SKM-1 treated with dmso at 0.1 percent for 144 hours (cell line): ENCODE results near the gene CHRM4.
"Not testable (repeated sequence)": the region's sequence is repeated elsewhere in the genome, so short reads cannot be mapped to it uniquely, and the experiment has no call there.

Experiments
- DNase-seq: peaks from one replicate; lab custom pipeline; 2025; ENCODE audit not compliant: unreplicated experiment; lab: John Stamatoyannopoulos, UW

CHRM4 gene

GRCh38 chr11:46382646-46383403 is 8.8 kb downstream of the CHRM4 start:
- DNase-seq, result no peak

- no peak for DNase-seq
Observed at GRCh38 chr11:46381819-46382645, 9.5 kb downstream of the CHRM4 start.

GRCh38 chr11:46381048-46381818 is 10.3 kb downstream of the CHRM4 start, which contains the start of gene MDK:
Gene MDK, plus strand, starts transcription at chr11:46381669. Its CDS starts 389 bp downstream, at chr11:46382058.
- no peak for DNase-seq

- DNase-seq, result no peak
Observed at GRCh38 chr11:46380340-46381047, 11.1 kb downstream of the CHRM4 start.

- DNase-seq, result not testable (repeated sequence)
Observed at GRCh38 chr11:46379482-46380293, 11.9 kb downstream of the CHRM4 start.

GRCh38 chr11:46378811-46379481 is 12.6 kb downstream of the CHRM4 start:
- no peak for DNase-seq

GRCh38 chr11:46378296-46378695 is 13.3 kb downstream of the CHRM4 start:
- no peak for DNase-seq

GRCh38 chr11:46377831-46378230 is 13.7 kb downstream of the CHRM4 start:
- no peak for DNase-seq

GRCh38 chr11:46377290-46377689 is 14.3 kb downstream of the CHRM4 start:
- no peak for DNase-seq

- DNase-seq, result no peak
Observed at GRCh38 chr11:46376258-46377050, 15.1 kb downstream of the CHRM4 start.

GRCh38 chr11:46375392-46376101 is 16.0 kb downstream of the CHRM4 start:
- DNase-seq, result no peak

GRCh38 chr11:46374815-46375214 is 16.8 kb downstream of the CHRM4 start:
- no peak for DNase-seq

- no peak for DNase-seq
Observed at GRCh38 chr11:46373787-46374740, 17.5 kb downstream of the CHRM4 start.

- not testable (repeated sequence) for DNase-seq
Observed at GRCh38 chr11:46372501-46372900, 19.1 kb downstream of the CHRM4 start.

GRCh38 chr11:46372086-46372485 is 19.5 kb downstream of the CHRM4 start:
- no peak for DNase-seq

GRCh38 chr11:46371262-46371661 is 20.3 kb downstream of the CHRM4 start:
- not testable (repeated sequence) for DNase-seq

GRCh38 chr11:46370253-46370652 is 21.3 kb downstream of the CHRM4 start:
- no peak for DNase-seq
